Loucy (cell line): Measurements from ENCODE around the gene CNTN2.

Source experiments
- CTCF ChIP-seq: fragments of 200-600 bp; sonication (generic); conservative IDR thresholded peaks from 2 replicates; pipeline ENCODE4 v1.5.1; 2014; ENCODE audit warnings: mild to moderate bottlenecking, antibody characterized with exemption, low read length
- EZH2phosphoT487 ChIP-seq: fragments of 200-600 bp; IDR thresholded peaks from 2 replicates; pipeline ENCODE4 v1.6.1; 2018; ENCODE audit warnings: antibody characterized with exemption, mild to moderate bottlenecking, moderate library complexity, borderline replicate concordance

- TF ChIP-seq EZH2phosphoT487, result no peak
- no peak for TF ChIP-seq CTCF
Measured at GRCh38 chr1:205017766-205018165, 25.2 kb upstream of the CNTN2 start.
